ENCODE data around the gene SEC16A. TPM values are rescaled to one million over a fixed set of nuclear protein-coding genes. Genes with fewer than 3 reads are reported as not detected.
A peak's percentile ranks its signal among the peaks of the same experiment; 100 is the strongest.

Gene SEC16A
- total RNA-seq, 4 donors from 2014 or later, result 31.2 to 49.1 (median 38.6) TPM

DNA sequence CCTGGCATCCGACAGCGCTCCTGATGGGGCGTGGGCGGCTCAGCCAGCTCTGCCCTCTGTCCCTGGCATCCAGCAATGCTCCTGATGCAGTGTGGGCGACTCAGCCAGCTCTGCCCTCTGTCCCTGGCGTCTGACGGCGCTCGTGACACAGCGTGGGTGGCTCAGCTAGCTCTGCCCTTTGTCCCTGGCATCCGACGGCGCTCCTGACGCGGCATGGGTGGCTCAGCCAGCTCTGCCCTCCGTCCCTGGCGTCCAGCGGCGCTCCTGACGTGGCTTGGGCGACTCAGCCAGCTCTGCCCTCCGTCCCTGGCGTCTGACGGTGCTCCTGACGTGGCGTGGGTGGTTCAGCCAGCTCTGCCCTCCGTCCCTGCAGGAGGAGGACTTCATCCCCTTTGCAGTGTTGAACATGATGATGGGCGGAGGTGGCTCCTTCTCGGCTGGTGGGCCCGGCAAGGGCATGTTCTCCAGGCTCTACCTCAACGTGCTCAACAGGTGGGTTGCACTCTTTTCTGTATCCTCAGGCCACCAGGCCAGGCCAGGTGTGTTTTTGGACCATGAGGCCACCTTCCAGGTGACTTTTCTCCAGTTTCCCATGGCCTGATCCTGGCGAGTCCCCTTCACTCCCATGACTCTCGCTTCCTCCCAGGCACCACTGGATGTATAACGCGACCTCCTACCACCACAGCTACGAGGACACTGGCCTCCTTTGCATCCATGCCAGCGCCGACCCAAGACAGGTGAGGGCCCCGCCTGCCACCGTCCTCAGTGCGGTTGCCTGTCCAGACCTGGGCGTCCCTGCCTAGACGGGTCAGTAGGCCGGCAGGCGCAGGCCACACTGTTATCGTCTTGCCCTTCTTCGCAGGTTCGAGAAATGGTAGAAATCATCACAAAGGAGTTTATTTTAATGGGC lies 64.4 kb downstream of the SEC16A start:
- Histone ChIP-seq H3K9me3 (no peaks in the 10 kb centered on the region), H3K27me3 (no peaks in the 10 kb centered on the region), H3K36me3 (peaks cover 57 to 100% (median 81%) of the 10 kb centered on the region in 3 donors), H3K27ac (no peak overlapping the region), H3K4me1 (no peaks in the 10 kb centered on the region), H3K4me3 (no peak overlapping the region)
- TF ChIP-seq, protein P1, sequence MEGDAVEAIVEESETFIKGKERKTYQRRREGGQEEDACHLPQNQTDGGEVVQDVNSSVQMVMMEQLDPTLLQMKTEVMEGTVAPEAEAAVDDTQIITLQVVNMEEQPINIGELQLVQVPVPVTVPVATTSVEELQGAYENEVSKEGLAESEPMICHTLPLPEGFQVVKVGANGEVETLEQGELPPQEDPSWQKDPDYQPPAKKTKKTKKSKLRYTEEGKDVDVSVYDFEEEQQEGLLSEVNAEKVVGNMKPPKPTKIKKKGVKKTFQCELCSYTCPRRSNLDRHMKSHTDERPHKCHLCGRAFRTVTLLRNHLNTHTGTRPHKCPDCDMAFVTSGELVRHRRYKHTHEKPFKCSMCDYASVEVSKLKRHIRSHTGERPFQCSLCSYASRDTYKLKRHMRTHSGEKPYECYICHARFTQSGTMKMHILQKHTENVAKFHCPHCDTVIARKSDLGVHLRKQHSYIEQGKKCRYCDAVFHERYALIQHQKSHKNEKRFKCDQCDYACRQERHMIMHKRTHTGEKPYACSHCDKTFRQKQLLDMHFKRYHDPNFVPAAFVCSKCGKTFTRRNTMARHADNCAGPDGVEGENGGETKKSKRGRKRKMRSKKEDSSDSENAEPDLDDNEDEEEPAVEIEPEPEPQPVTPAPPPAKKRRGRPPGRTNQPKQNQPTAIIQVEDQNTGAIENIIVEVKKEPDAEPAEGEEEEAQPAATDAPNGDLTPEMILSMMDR (IDR thresholded peaks at IDR 0.05), result no peak
- TF ChIP-seq POLR2A (IDR thresholded peaks at IDR 0.05), result no peak
- intact Hi-C loops (cut with DNase I), result no loop called here
- 74 to 87% methylated on average over 8 to 11 of the region's 48 CpGs for WGBS, 2 donors
- no peak for DNase-seq

GRCh38 chr9:136416914-136417313 lies 65.9 kb downstream of the SEC16A start:
- H3K9me3 ChIP-seq, result no peaks in the 10 kb centered on the region
- H3K27ac ChIP-seq, result no peak overlapping the region
- no peak overlapping the region for H3K4me3 ChIP-seq
- TF ChIP-seq, protein P1 (IDR thresholded peaks at IDR 0.05), result no peak
- no peak for TF ChIP-seq POLR2A (IDR thresholded peaks at IDR 0.05)
- no peaks in the 10 kb centered on the region for H3K27me3 ChIP-seq
- H3K36me3 ChIP-seq, result peaks cover 42 to 100% (median 68%) of the 10 kb centered on the region in 3 donors
- no peak for DNase-seq
- 96 to 97% methylated on average over 11 to 12 of the region's 19 CpGs for WGBS, 2 donors
- peaks cover 1 to 10% (median 2%) of the 10 kb centered on the region in 3 donors for H3K4me1 ChIP-seq
- intact Hi-C loops (cut with DNase I), result no loop called here

- Histone ChIP-seq H3K9me3 (no peaks in the 10 kb centered on the region), H3K27ac (no peak overlapping the region), H3K4me3 (no peak overlapping the region), H3K27me3 (no peaks in the 10 kb centered on the region), H3K36me3 (peaks cover 39 to 97% (median 63%) of the 10 kb centered on the region in 3 donors), H3K4me1 (peaks cover 6 to 15% (median 7%) of the 10 kb centered on the region in 3 donors)
- 84 to 86% methylated on average over 8 of the region's 8 CpGs for WGBS, 2 donors
- TF ChIP-seq, protein P1 (IDR thresholded peaks at IDR 0.05), result no peak
- TF ChIP-seq POLR2A (IDR thresholded peaks at IDR 0.05), result no peak
- intact Hi-C loops (cut with DNase I), result no loop called here
- DNase-seq, result no peak
Measured at GRCh38 chr9:136416427-136416826, 66.4 kb downstream of the SEC16A start.

DNA sequence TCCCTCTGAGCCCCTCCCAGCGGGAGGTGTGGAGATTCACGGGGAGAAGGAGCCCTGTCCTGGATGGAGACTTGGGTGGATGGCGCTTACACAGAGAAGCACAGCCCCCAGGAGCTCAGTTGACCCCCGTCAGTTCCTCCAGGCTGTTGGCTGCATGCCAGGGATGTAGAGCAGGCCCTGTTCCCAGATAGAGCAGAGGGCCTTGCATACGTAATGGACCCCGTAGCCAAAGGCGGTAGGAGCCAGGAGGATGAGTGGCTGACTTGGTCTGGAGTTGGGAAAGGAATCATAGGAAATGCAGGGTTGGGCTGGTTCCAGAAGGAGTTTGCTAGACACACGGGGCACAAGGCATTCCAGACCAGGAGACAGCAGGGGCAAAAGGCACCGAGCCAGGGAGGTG lies 69.9 kb downstream of the SEC16A start:
- DNase-seq, result no peak
- Histone ChIP-seq H3K4me1 (peaks cover 23 to 38% (median 28%) of the 10 kb centered on the region in 3 donors), H3K9me3 (no peaks in the 10 kb centered on the region), H3K4me3 (no peak overlapping the region), H3K27me3 (no peaks in the 10 kb centered on the region), H3K36me3 (peaks cover 21 to 63% (median 40%) of the 10 kb centered on the region in 3 donors), H3K27ac (no peak overlapping the region)
- TF ChIP-seq POLR2A (IDR thresholded peaks at IDR 0.05), result no peak
- TF ChIP-seq, protein P1 (IDR thresholded peaks at IDR 0.05), result no peak
- intact Hi-C loops (cut with DNase I), result no loop called here
- WGBS, 2 donors, result 72 to 76% methylated on average over 2 to 5 of the region's 9 CpGs

- WGBS, 2 donors, result 30 to 39% methylated on average over 4 of the region's 4 CpGs
- Histone ChIP-seq H3K27ac (peak overlapping the region in 2 of 4 donors; percentile 87 to 90), H3K36me3 (peaks cover 20 to 63% (median 36%) of the 10 kb centered on the region in 3 donors)
Measured at GRCh38 chr9:136411378-136411777, 71.5 kb downstream of the SEC16A start.

More at GRCh38 chr9:136411378-136411777, 71.5 kb downstream of the SEC16A start:
- TF ChIP-seq POLR2A (IDR thresholded peaks at IDR 0.05), result no peak
- TF ChIP-seq, protein P1 (IDR thresholded peaks at IDR 0.05), result no peak
- H3K4me1 ChIP-seq, result peaks cover 23 to 38% (median 28%) of the 10 kb centered on the region in 3 donors
- H3K4me3 ChIP-seq, result peak overlapping the region; percentile 74 to 100 (median 88)
- no peak for DNase-seq
- intact Hi-C loops (cut with DNase I), result no loop called here
- no peaks in the 10 kb centered on the region for H3K27me3 ChIP-seq
- no peaks in the 10 kb centered on the region for H3K9me3 ChIP-seq
